SU-DHL-6 (cell line): ENCODE data around the gene SLC43A3.

Experiments used
- CTCF ChIP-seq: fragments of 200-600 bp; sonication (generic); IDR thresholded peaks from one replicate; pipeline ENCODE4 v1.5.1; 2017; ENCODE audit warnings: antibody characterized with exemption, mild to moderate bottlenecking, low read length, moderate library complexity; ENCODE audit not compliant: insufficient read depth, poor library complexity, severe bottlenecking
- EZH2phosphoT487 ChIP-seq: fragments of 200-600 bp; sonication (generic), shearing (Covaris generic); conservative IDR thresholded peaks from 2 replicates; pipeline ENCODE4 v1.6.1; 2018; ENCODE audit warnings: mild to moderate bottlenecking, antibody characterized with exemption, low read length, moderate library complexity, mixed read lengths

- TF ChIP-seq CTCF (no peak), EZH2phosphoT487 (no peak)
Measured at GRCh38 chr11:57421066-57421465, 5.9 kb downstream of the SLC43A3 start.
